Transverse colon (tissue), 4 donors: ENCODE results near the gene KCNT1.

Source experiments
- CTCF ChIP-seq, 5 experiments: fragments of 200-600 bp in 3 of 5; fragments of 450-650 bp in 2 of 5; sonication (generic) in 3 of 5; IDR thresholded peaks; 1 replicate in 2 of 5; 2 replicates in 3 of 5; pipeline ENCODE4 v1.5.1; 2016 to 2017; ENCODE audit warnings: antibody characterized with exemption in 5 of 5, inconsistent platforms in 3 of 5, mild to moderate bottlenecking in 2 of 5, moderate library complexity in 1 of 5
- POLR2AphosphoS5 ChIP-seq, 3 donors: sonication (generic); formaldehyde crosslinking; IDR thresholded peaks; one replicate each; pipeline ENCODE4 v1.6.1; 2016; ENCODE audit warnings: antibody characterized with exemption in 3 of 3

GRCh38 chr9:135745189-135745588, 43.2 kb downstream of the KCNT1 start:
- no peak for TF ChIP-seq CTCF (IDR thresholded peaks at IDR 0.05)
- no peak for TF ChIP-seq POLR2AphosphoS5 (IDR thresholded peaks at IDR 0.05)
